A549 (cell line): ENCODE measurements around the gene GKN1. TPM values are rescaled to one million over a fixed set of nuclear protein-coding genes. Genes with fewer than 3 reads are reported as not detected.

Experiments
- ATAC-seq, 2 experiments: fragments of 200-7000 bp in 1 of 2; fragments of >200 bp in 1 of 2; cut with Nextera tagmentation in 1 of 2; cut with Tn5 transposase in 1 of 2; 3 replicates each; pipeline versions ENCODE4 v1.8.0 to v1.9.1; 2018 to 2020; ENCODE audit warnings: mild to moderate bottlenecking in 1 of 2, moderate library complexity in 1 of 2
- CTCF ChIA-PET: fragments of 300-600 bp; sonication (Branson Sonifier 250); formaldehyde crosslinking; extraction: SDS; loops from one replicate; lab custom pipeline; 2021; ENCODE audit warnings: antibody characterized with exemption, inconsistent platforms; lab: Yijun Ruan, JAX
- POLR2A ChIA-PET: fragments of 350-600 bp; formaldehyde crosslinking; extraction: SDS; loops from one replicate; lab custom pipeline; 2021; ENCODE audit warnings: antibody characterized with exemption, inconsistent platforms; lab: Yijun Ruan, JAX
- DNase-seq, 2 experiments: peaks; one replicate each; pipeline versions ENCODE4 v3.0.0 to v3.0.0-alpha.2; 2011 to 2016; ENCODE audit warnings: low read depth in 1 of 2, low spot score in 1 of 2
- FAIRE-seq: peaks from 2 replicates; lab custom pipeline; 2011; peaks lifted over from hg19 to GRCh38; lab: Jason Lieb, UNC
- H3K27ac ChIP-seq, 2 experiments: fragments of >200 bp; sonication (Bioruptor Twin); formaldehyde crosslinking; 3 replicates each; pipeline ENCODE4 v1.5.1; 2016 to 2017
- H3K4me1 ChIP-seq: fragments of >200 bp; sonication (Bioruptor Twin); formaldehyde crosslinking; 3 replicates; pipeline ENCODE4 v1.6.1; 2016
- H3K4me2 ChIP-seq: fragments of >200 bp; sonication (Bioruptor Twin); formaldehyde crosslinking; 3 replicates; pipeline ENCODE4 v1.6.1; 2016
- H3K4me3 ChIP-seq: fragments of >200 bp; sonication (Bioruptor Twin); formaldehyde crosslinking; 3 replicates; pipeline ENCODE4 v1.5.1; 2016
- H3K9me3 ChIP-seq: fragments of >200 bp; sonication (Bioruptor Twin); formaldehyde crosslinking; 3 replicates; pipeline ENCODE4 v1.6.1; 2016
- BHLHE40 ChIP-seq: IDR thresholded peaks from 2 replicates; pipeline ENCODE4 v1.6.1; 2012; ENCODE audit warnings: low read depth, low read length, inconsistent platforms
- CBX8 ChIP-seq: fragments of 200-600 bp; sonication (generic); IDR thresholded peaks from 2 replicates; pipeline ENCODE4 v1.6.1; 2016
- CHD2 ChIP-seq: fragments of 150-350 bp; IDR thresholded peaks from 2 replicates; pipeline ENCODE4 v1.6.1; 2014; ENCODE audit warnings: low read length; ENCODE audit not compliant: partially characterized antibody
- CHD4 ChIP-seq: fragments of 200-600 bp; sonication (generic); IDR thresholded peaks from 2 replicates; pipeline ENCODE4 v1.6.1; 2016; ENCODE audit warnings: antibody characterized with exemption, mild to moderate bottlenecking, borderline replicate concordance
- EHF ChIP-seq: fragments of 250-450 bp; sonication (Bioruptor Pico); IDR thresholded peaks from 2 replicates; pipeline ENCODE4 v1.5.0; 2020; ENCODE audit warnings: mild to moderate bottlenecking
- EHMT2 ChIP-seq: fragments of 200-600 bp; sonication (generic); IDR thresholded peaks from 2 replicates; pipeline ENCODE4 v1.6.1; 2016; ENCODE audit warnings: antibody characterized with exemption, low read depth, mild to moderate bottlenecking, moderate library complexity
- EP300 ChIP-seq, 2 experiments: fragments of >200 bp; sonication (Bioruptor Twin); formaldehyde crosslinking; IDR thresholded peaks; 2 replicates in 1 of 2; 3 replicates in 1 of 2; pipeline ENCODE4 v1.6.1; 2016 to 2017
- ESRRA ChIP-seq: fragments of 150-350 bp; IDR thresholded peaks from 2 replicates; pipeline ENCODE4 v1.6.1; 2014; ENCODE audit warnings: mild to moderate bottlenecking, low read length, borderline replicate concordance
- FOXS1 ChIP-seq: fragments of 250-450 bp; sonication (Bioruptor Pico); IDR thresholded peaks from 2 replicates; pipeline ENCODE4 v1.5.0; 2020; ENCODE audit warnings: mild to moderate bottlenecking, moderate library complexity
- HOXA7 ChIP-seq: fragments of 250-450 bp; sonication (Bioruptor Pico); IDR thresholded peaks from 2 replicates; pipeline ENCODE4 v1.5.0; 2020; ENCODE audit warnings: mild to moderate bottlenecking, moderate library complexity
- HOXB13 ChIP-seq: fragments of 250-450 bp; sonication (Bioruptor Pico); IDR thresholded peaks from 2 replicates; pipeline ENCODE4 v1.5.0; 2020; ENCODE audit warnings: low read depth, mild to moderate bottlenecking, moderate library complexity
- JUN ChIP-seq, 2 experiments: fragments of >200 bp; sonication (Bioruptor Twin); formaldehyde crosslinking; IDR thresholded peaks; 2 replicates in 1 of 2; 3 replicates in 1 of 2; pipeline ENCODE4 v1.6.1; 2016 to 2017
- JUNB ChIP-seq: fragments of >200 bp; sonication (Bioruptor Twin); formaldehyde crosslinking; IDR thresholded peaks from 2 replicates; pipeline ENCODE4 v1.6.1; 2016
- MYC ChIP-seq: IDR thresholded peaks from 2 replicates; pipeline ENCODE4 v1.6.1; 2012; ENCODE audit warnings: mild to moderate bottlenecking, inconsistent platforms, low read length, improper control_type of control experiment, borderline replicate concordance
- PBX3 ChIP-seq: IDR thresholded peaks from 2 replicates; pipeline ENCODE4 v1.6.1; 2012
- POLR2A ChIP-seq: IDR thresholded peaks from 2 replicates; pipeline ENCODE4 v1.6.1; 2012; ENCODE audit warnings: mild to moderate bottlenecking, low read length
- RCOR1 ChIP-seq: fragments of 150-350 bp; IDR thresholded peaks from 2 replicates; pipeline ENCODE4 v1.6.1; 2014; ENCODE audit warnings: antibody characterized with exemption, low read length, low read depth
- REST ChIP-seq: fragments of 200-600 bp; sonication (generic); IDR thresholded peaks from 2 replicates; pipeline ENCODE4 v1.6.1; 2016; ENCODE audit warnings: antibody characterized with exemption, mild to moderate bottlenecking, moderate library complexity
- RNF2 ChIP-seq: fragments of 200-600 bp; sonication (generic); IDR thresholded peaks from 2 replicates; pipeline ENCODE4 v1.6.1; 2016; ENCODE audit warnings: low read depth, mild to moderate bottlenecking, antibody characterized with exemption, moderate library complexity, borderline replicate concordance
- TP53 ChIP-seq: fragments of 250-450 bp; sonication (Bioruptor Pico); IDR thresholded peaks from 2 replicates; pipeline ENCODE4 v1.5.0; 2021; ENCODE audit warnings: mild to moderate bottlenecking, moderate library complexity
- ZC3H11A ChIP-seq: fragments of 450-650 bp; IDR thresholded peaks from 2 replicates; pipeline ENCODE4 v1.6.1; 2014; ENCODE audit warnings: antibody characterized with exemption, mild to moderate bottlenecking
- ZFP36 ChIP-seq: fragments of 450-650 bp; IDR thresholded peaks from 2 replicates; pipeline ENCODE4 v1.6.1; 2014; ENCODE audit warnings: borderline replicate concordance; ENCODE audit not compliant: partially characterized antibody
- WGBS: methylation state at CpG from one replicate; pipeline ENCODE4 v1.1.6; 2017; ENCODE audit errors: missing lambda C conversion rate; 5-methylcytosine and 5-hydroxymethylcytosine counted together
- polyA plus RNA-seq, 4 experiments: library from polyadenylated mRNA; depleted of rRNA in 3 of 4; stranded (reverse); fragments of >200 nt; fragmentation: RNase III in 1 of 4; extraction: RNeasy Plus Mini Kit Qiagen cat#74134 plus additional on column Dnase treatment in 1 of 4; gene quantifications; 2 replicates in 3 of 4; 3 replicates in 1 of 4; pipeline ENCODE4 v1.2.3, GENCODE V29; 2011 to 2017

The GKN1 gene
- polyA plus RNA-seq, 2 of the 4 experiments (the other 2 are of a cell fraction) = 0.35 to 0.45 TPM

GRCh38 chr2:68935471-68935870, 39.0 kb upstream of the GKN1 start:
- TF ChIP-seq CHD4 (no peak), CHD2 (no peak), JUN (IDR thresholded peaks at IDR 0.05) (no peak)
- 87% methylated on average over 5 of the region's 5 CpGs for WGBS
- ChIA-PET POLR2A (no interaction called here), CTCF (interaction anchor here (0.8 to 6.7 kb wide), 8 partner anchors 8 to 472 kb away, joined by 3 to 57 read pairs (median 6); partner anchors contain the start of gene ANTXR1)
- Histone ChIP-seq H3K4me1 (peaks cover 13% of the 10 kb centered on the region), H3K27ac (peak overlapping the region in 1 of 2 experiments; percentile 72; a peak in 2 of 6 replicates), H3K4me2 (no peak overlapping the region), H3K4me3 (no peak overlapping the region), H3K9me3 (peaks cover 9% of the 10 kb centered on the region; the same call in 2 of the 3 replicates)
- FAIRE-seq = no peak
- ATAC-seq = peak in 1 of 2 experiments; percentile 21; a peak in 3 of 6 replicates
- DNase-seq = no peak

- no peak for FAIRE-seq
- H3K27ac ChIP-seq = peak overlapping the region; percentile 1 to 72; a peak in 4 of 6 replicates
- H3K4me3 ChIP-seq = no peak overlapping the region
- 27% methylated on average over 2 of the region's 2 CpGs for WGBS
- ChIA-PET CTCF (interaction anchor here (0.6 to 6.7 kb wide), 7 partner anchors 10 to 495 kb away, joined by 3 to 57 read pairs (median 4); no protein-coding TSS in a partner anchor), POLR2A (no interaction called here)
- ATAC-seq = peak; percentile 37 to 68; a peak in 3 of 6 replicates
- TF ChIP-seq EHMT2 = no peak
- no peak for TF ChIP-seq EHF (CRISPR knock-in tag)
- TF ChIP-seq RNF2 = no peak
- no peak for TF ChIP-seq PBX3
- no peak for TF ChIP-seq EP300 (IDR thresholded peaks at IDR 0.05)
- no peak for TF ChIP-seq RCOR1
- TF ChIP-seq FOXS1 (CRISPR knock-in tag) = no peak
- no peak for TF ChIP-seq CBX8
- TF ChIP-seq BHLHE40 = no peak
- no peak for TF ChIP-seq ZC3H11A
- no peak for TF ChIP-seq MYC
- TF ChIP-seq REST = no peak
- no peak for TF ChIP-seq HOXA7 (CRISPR knock-in tag)
- no peak for TF ChIP-seq POLR2A
- no peak for TF ChIP-seq ZFP36
- TF ChIP-seq HOXB13 = no peak
- TF ChIP-seq ESRRA = no peak
- H3K4me2 ChIP-seq = peak overlapping the region; percentile 23; the same call in 2 of the 3 replicates
- no peak for DNase-seq
- H3K4me1 ChIP-seq = peaks cover 13% of the 10 kb centered on the region
- H3K9me3 ChIP-seq = peaks cover 17% of the 10 kb centered on the region; the same call in 2 of the 3 replicates
Observed at GRCh38 chr2:68936427-68936826, 38.0 kb upstream of the GKN1 start.

- Histone ChIP-seq H3K4me3 (no peak overlapping the region), H3K27ac (peak overlapping the region in 1 of 2 experiments; percentile 72; a peak in 3 of 6 replicates), H3K9me3 (peaks cover 20% of the 10 kb centered on the region; the same call in 2 of the 3 replicates), H3K4me2 (peak overlapping the region; percentile 23; the same call in 1 of the 3 replicates), H3K4me1 (peaks cover 13% of the 10 kb centered on the region)
- ATAC-seq = peak in 1 of 2 experiments; percentile 41; a peak in 3 of 6 replicates
- ChIA-PET POLR2A (no interaction called here), CTCF (interaction anchor here (1.4 to 6.7 kb wide), 4 partner anchors 11 to 496 kb away, joined by 3 to 57 read pairs (median 21); no protein-coding TSS in a partner anchor)
- DNase-seq = no peak
- TF ChIP-seq ESRRA (no peak), REST (no peak), TP53 (CRISPR knock-in tag) (no peak), JUNB (no peak)
- FAIRE-seq = no peak
- 72% methylated on average over 1 of the region's 1 CpG for WGBS
Observed at GRCh38 chr2:68936889-68937288, 37.5 kb upstream of the GKN1 start.
